HEK293T (cell line): ENCODE measurements around the gene CLEC4F.

ENCODE experiments used
- CTCF ChIA-PET: fragments of 350-600 bp; formaldehyde crosslinking; extraction: SDS; loops from one replicate; lab custom pipeline; 2021; ENCODE audit warnings: antibody characterized with exemption, inconsistent platforms; lab: Yijun Ruan, JAX
- POLR2A ChIA-PET: fragments of 350-600 bp; formaldehyde crosslinking; extraction: SDS; loops from one replicate; lab custom pipeline; 2020; ENCODE audit warnings: antibody characterized with exemption, inconsistent platforms; lab: Yijun Ruan, JAX
- DNase-seq: peaks from one replicate; pipeline ENCODE4 v3.0.0; 2012; ENCODE audit warnings: mixed read lengths; ENCODE audit errors: extremely low spot score
- ARNT ChIP-seq: fragments of 450-650 bp; IDR thresholded peaks from 2 replicates; pipeline ENCODE4 v1.6.1; 2017; ENCODE audit warnings: mild to moderate bottlenecking
- BHLHE40 ChIP-seq: fragments of 450-650 bp; IDR thresholded peaks from 2 replicates; pipeline ENCODE4 v1.6.1; 2016; ENCODE audit warnings: mild to moderate bottlenecking, moderate library complexity, borderline replicate concordance
- CTBP1 ChIP-seq: fragments of 450-650 bp; IDR thresholded peaks from 2 replicates; pipeline ENCODE4 v1.6.1; 2016; ENCODE audit warnings: borderline replicate concordance
- ELF4 ChIP-seq: fragments of 450-650 bp; IDR thresholded peaks from 2 replicates; pipeline ENCODE4 v1.6.1; 2017; ENCODE audit warnings: antibody characterized with exemption
- FOXA1 ChIP-seq: fragments of 450-650 bp; IDR thresholded peaks from 2 replicates; pipeline ENCODE4 v1.6.1; 2016; ENCODE audit warnings: mild to moderate bottlenecking
- FOXK2 ChIP-seq: fragments of 450-650 bp; IDR thresholded peaks from 2 replicates; pipeline ENCODE4 v1.6.1; 2016; ENCODE audit warnings: mild to moderate bottlenecking
- FOXM1 ChIP-seq: fragments of 450-650 bp; IDR thresholded peaks from 2 replicates; pipeline ENCODE4 v1.6.1; 2017; ENCODE audit warnings: mild to moderate bottlenecking, borderline replicate concordance
- HDGF ChIP-seq: fragments of 450-650 bp; IDR thresholded peaks from 2 replicates; pipeline ENCODE4 v1.6.1; 2017; ENCODE audit warnings: antibody characterized with exemption, borderline replicate concordance
- L3MBTL2 ChIP-seq: fragments of 450-650 bp; conservative IDR thresholded peaks from 2 replicates; pipeline ENCODE4 v1.6.1; 2016; ENCODE audit warnings: mild to moderate bottlenecking
- LEF1 ChIP-seq: fragments of 450-650 bp; IDR thresholded peaks from 2 replicates; pipeline ENCODE4 v1.6.1; 2017; ENCODE audit warnings: mild to moderate bottlenecking, borderline replicate concordance
- NFRKB ChIP-seq: fragments of 450-650 bp; IDR thresholded peaks from 2 replicates; pipeline ENCODE4 v1.6.1; 2016; ENCODE audit warnings: mild to moderate bottlenecking, moderate library complexity
- SP1 ChIP-seq: fragments of 450-650 bp; IDR thresholded peaks from 2 replicates; pipeline ENCODE4 v1.6.1; 2017
- SUZ12 ChIP-seq: fragments of 450-650 bp; IDR thresholded peaks from 2 replicates; pipeline ENCODE4 v1.6.1; 2016; ENCODE audit warnings: mild to moderate bottlenecking
- TARDBP ChIP-seq: fragments of 450-650 bp; IDR thresholded peaks from 2 replicates; pipeline ENCODE4 v1.6.1; 2016
- ZNF384 ChIP-seq: fragments of 450-650 bp; IDR thresholded peaks from 2 replicates; pipeline ENCODE4 v1.6.1; 2016
- TF ChIP-seq, protein P1 (sequence below): fragments of 450-650 bp; IDR thresholded peaks from 2 replicates; pipeline ENCODE4 v1.6.1; 2016

The CLEC4F gene

DNA sequence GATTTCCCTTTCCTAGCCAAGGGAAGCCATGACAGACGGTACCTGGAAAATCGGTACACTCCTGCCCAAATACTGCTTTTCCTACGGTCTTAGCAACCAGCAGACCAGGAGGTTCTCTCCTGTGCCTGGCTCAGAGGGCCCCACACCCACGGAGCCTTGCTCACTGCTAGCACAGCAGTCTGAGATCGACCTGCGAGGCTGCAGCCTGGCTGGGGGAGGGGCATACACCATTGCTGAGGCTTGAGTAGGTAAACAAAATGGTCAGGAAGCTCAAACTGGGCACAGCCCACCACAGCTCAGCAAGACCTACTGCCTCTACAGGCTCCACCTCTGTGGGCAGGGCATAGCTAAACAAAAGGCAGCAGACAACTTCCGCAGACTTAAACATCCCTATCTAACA is 22.0 kb upstream of the CLEC4F start:
- no peak for DNase-seq
- TF ChIP-seq TARDBP: no peak
- ChIA-PET POLR2A (interaction anchor here (0.8 kb wide), 1 partner anchor 226 kb away, joined by 3 read pairs; the partner anchor contains the start of gene NAGK), CTCF (no interaction called here)

DNA sequence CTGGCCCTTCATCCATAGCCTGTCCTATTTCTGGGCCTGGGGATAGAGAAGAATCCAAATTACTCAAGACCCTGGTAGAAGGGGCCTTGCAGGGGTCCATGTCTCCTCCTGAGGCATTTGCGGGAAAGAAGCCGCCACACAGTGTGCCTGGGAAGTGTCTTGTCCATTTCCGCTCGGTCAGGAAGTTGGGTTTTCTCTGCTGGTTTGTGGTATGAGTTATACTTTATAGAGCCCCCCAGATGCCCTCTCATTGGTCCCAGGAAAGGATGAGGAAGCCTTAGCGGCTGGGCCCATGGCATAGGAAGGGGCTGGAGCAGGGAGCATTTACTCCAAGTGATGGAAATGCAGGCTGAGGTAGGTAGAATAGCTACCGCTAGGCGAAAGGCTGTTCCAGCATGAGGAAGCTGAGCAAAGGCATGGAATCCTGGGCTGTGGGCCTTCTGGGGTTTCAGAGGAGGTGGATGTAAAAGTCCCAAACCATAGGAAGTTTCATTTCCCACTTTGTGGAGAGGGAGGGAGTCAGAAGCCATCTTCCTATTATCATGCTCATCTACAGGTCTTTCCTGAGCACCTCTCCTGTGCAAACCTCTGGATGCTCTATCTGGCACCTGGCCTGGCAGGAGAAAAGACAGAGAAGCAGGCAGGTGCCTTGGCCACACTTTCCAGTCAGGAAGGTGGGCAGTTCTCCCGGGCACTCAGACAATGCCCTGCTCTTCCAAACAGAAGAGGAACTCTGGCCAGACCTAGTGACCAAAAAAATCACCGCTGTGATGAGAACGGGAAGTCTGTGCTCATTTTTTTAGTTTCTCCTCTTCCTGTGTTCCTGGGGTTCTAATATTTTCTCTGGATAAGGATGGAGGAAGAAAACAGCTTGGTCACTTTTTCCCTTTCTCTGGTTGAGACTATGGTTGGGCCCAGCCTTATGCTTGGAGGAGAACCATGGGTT is 17.9 kb upstream of the CLEC4F start:
- CTCF ChIA-PET: no interaction called here
- TF ChIP-seq LEF1 (no peak), BHLHE40 (no peak), FOXA1 (no peak), CTBP1 (no peak), TARDBP (no peak), ZNF384 (no peak), NFRKB (no peak), SP1 (no peak), ARNT (no peak), FOXK2 (no peak), ELF4 (no peak), L3MBTL2 (no peak), FOXM1 (no peak), SUZ12 (no peak), HDGF (no peak)
- TF ChIP-seq, protein P1, sequence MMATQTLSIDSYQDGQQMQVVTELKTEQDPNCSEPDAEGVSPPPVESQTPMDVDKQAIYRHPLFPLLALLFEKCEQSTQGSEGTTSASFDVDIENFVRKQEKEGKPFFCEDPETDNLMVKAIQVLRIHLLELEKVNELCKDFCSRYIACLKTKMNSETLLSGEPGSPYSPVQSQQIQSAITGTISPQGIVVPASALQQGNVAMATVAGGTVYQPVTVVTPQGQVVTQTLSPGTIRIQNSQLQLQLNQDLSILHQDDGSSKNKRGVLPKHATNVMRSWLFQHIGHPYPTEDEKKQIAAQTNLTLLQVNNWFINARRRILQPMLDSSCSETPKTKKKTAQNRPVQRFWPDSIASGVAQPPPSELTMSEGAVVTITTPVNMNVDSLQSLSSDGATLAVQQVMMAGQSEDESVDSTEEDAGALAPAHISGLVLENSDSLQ: no peak
- DNase-seq: no peak
- POLR2A ChIA-PET: no interaction called here

DNA sequence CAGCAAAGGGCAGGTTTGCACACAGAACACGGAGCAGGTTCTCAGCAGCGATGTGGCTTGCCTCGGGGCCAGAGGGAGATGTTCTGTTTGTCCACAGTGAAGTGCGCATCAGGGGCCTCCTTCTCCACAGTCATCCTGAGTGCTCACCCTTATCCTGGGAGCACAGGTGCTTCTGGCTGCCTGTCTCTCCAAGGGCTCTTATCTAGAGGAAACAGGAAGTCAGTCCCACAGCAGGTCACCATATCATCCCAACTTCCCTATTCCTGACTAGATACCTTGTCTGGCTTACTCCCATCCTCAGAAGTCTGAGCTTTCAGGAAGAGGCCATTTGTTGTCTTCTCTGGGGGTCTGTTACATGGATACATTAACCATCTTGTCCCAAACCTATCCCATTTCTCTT is 15.2 kb upstream of the CLEC4F start, which contains the start of gene CD207:
Gene CD207, minus strand, starts transcription at position 174 of the 400 bp plus-strand sequence. Its CDS starts 40 bp downstream, at position 134.
- ChIA-PET POLR2A (no interaction called here), CTCF (no interaction called here)
- TF ChIP-seq L3MBTL2 (no peak), HDGF (no peak), ARNT (no peak), SP1 (no peak), TARDBP (no peak), NFRKB (no peak)
- TF ChIP-seq, protein P1: no peak
- DNase-seq: no peak

DNA sequence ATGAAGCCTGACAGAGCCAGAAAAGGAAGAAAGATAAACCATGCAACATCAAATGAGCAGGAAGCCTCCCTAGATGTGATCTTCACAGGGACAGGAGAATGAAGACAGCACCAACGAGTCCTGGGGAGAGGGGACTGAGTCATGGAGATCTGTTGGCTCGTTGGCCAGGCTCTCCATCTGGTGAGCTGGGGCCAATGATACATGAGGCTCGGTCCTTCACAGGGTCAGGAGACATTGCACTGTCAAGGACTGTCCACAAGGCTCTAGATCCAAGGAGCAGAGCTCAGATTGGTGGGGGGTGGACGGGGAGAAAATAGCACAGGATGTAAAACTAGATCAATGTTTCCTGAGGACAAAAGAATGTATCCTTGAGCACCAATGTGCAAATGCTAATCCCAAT is 14.5 kb upstream of the CLEC4F start:
- CTCF ChIA-PET: no interaction called here
- DNase-seq: no peak
- TF ChIP-seq BHLHE40 (no peak), ARNT (no peak), ZNF384 (no peak), SUZ12 (no peak), CTBP1 (no peak), ELF4 (no peak), LEF1 (no peak), L3MBTL2 (no peak), FOXM1 (no peak), SP1 (no peak), TARDBP (no peak), NFRKB (no peak), FOXA1 (no peak), FOXK2 (no peak), HDGF (no peak)
- TF ChIP-seq, protein P1: no peak
- POLR2A ChIA-PET: no interaction called here

DNA sequence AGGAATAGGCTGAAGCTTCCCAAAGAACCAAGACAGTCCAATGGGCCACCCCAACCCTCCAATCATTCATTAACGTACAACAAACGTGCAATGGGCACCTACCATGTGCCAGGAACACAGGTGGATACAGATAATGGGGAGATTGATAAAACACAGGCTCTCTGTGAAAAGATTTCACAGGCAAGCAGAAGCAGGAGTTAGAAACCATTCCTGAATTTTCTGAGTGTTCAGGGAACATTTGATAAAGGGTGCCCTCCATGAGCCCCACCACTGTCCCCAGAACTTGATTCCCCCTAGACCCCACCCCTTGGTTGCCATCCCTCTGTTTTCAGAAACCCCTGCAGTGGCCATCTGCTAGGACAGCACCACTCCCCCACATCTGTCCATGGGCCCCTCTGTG is 13.7 kb upstream of the CLEC4F start:
- no peak for DNase-seq
- CTCF ChIA-PET: no interaction called here
- TF ChIP-seq ARNT: no peak
- no peak for TF ChIP-seq BHLHE40
- TF ChIP-seq, protein P1: no peak
- no peak for TF ChIP-seq SP1
- TF ChIP-seq L3MBTL2: no peak
- no peak for TF ChIP-seq LEF1
- TF ChIP-seq FOXM1: no peak
- TF ChIP-seq ZNF384: no peak
- TF ChIP-seq SUZ12: no peak
- no peak for TF ChIP-seq HDGF
- TF ChIP-seq CTBP1: no peak
- TF ChIP-seq FOXK2: no peak
- no peak for TF ChIP-seq ELF4
- no peak for TF ChIP-seq TARDBP
- TF ChIP-seq FOXA1: no peak
- no peak for TF ChIP-seq NFRKB
- POLR2A ChIA-PET: no interaction called here

DNA sequence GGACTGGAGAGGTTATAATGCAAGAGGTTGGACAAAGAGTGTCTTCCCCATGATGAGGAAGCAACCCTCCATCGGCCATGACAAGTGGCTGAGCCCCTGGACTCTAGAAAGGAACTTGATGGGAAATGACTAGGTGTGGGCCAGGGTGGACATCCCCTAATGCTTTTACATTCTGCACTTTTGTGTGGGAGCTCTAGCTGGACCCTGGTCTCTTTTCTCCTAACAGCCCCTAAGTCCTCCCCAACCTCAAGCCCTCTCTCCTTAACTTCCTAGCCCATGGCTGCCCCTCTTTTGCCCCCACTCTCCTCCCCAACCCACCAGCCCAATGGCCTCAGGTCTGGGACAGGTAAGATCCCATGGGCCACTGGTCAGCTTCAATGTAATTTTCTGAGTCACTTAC is 12.8 kb upstream of the CLEC4F start:
- TF ChIP-seq ARNT (no peak), CTBP1 (no peak), NFRKB (no peak), SUZ12 (no peak), ELF4 (no peak), HDGF (no peak), FOXA1 (no peak), BHLHE40 (no peak), ZNF384 (no peak), LEF1 (no peak), SP1 (no peak), L3MBTL2 (no peak), TARDBP (no peak), FOXK2 (no peak)
- TF ChIP-seq, protein P1: no peak
- ChIA-PET POLR2A (no interaction called here), CTCF (no interaction called here)

More for the DNA sequence above, 12.8 kb upstream of the CLEC4F start:
- DNase-seq: no peak
